GM19193 (cell line): ENCODE measurements around the gene DTL.

Experiments used
- POLR2A ChIP-seq: IDR thresholded peaks from 4 replicates; pipeline ENCODE4 v1.6.1; 2011; ENCODE audit not compliant: insufficient read depth, insufficient read length; ENCODE audit errors: extremely low read depth

The DTL gene

DNA sequence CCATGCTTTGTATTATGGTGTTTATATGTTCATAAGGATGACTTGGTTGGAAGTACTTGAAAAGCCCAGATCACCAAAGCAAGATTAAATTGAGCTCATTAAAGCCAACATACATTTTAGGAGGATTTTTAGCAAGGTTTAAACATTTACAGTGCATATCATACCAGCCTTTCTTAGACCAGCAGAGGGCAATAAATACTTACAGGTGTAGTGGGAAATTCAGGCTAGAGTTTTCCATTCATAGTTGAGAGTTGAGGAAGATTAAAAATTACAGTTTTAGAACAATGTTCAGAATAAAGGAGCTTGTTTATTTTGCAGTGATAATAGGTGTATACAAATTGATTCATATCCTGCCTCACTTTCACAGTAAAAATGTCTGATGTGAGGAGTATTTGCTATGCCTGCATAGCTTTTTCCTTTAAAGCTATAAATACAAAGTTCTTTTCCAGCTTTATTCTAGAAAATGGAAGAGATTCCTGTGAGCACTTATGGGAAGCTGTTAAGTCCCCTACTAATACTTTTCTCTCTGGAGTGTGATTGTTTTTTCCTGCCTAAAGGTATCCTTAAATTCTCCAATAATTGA, 35.3 kb downstream of the DTL start:
- TF ChIP-seq POLR2A: no peak

DNA sequence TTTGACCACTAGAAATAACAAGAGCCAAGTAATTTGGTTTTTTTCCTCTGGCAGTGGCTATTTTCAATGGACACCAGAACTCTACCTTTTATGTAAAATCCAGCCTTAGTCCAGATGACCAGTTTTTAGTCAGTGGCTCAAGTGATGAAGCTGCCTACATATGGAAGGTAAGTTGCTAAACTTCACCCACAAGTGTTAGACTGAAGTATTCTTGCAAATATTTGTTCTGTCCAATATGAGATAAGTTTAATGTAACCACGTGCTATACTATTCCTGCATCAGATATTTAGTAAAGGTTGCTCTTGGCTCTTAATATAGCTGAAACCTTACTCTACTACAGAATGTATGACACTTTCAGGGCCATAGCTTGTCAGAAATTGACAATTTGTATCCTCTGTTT, 36.5 kb downstream of the DTL start:
- no peak for TF ChIP-seq POLR2A

DNA sequence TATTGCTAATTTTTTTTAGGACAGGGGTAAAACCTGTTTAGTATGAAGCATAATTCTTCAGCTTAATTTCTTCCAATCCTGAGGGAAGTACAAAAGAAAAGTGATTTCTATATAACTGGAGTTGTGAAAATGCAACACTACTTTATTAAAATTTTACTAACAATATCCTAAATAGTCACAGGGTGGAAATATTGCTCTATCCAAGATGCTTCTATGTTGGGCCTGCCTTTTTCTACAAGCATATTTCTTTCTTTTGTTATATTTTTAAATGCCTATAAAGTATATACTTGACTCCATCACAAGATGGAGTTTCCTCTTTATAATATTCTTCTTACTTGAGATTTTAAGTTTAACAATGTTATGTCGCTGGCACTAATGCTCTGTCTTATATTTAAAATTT, 37.9 kb downstream of the DTL start:
- TF ChIP-seq POLR2A: no peak

DNA sequence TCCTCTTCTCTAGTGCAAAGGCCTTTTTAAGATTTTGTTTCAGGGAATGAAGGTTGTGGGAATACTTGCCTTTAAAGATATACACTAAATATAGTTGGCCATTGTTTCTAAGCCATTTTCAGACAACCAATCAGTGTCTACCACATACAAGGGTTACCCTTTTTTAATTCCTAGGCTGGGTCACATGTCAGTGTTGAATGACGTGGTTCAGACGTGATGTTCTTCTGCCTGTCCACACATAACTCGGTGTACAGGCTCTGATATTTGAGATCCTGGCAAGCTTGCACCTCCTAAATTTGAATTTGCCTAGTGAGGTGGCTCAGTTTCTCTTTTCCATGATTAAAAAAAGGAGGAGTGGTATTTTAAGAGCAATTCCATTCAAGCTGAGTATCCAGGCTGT, 38.8 kb downstream of the DTL start:
- TF ChIP-seq POLR2A: no peak

DNA sequence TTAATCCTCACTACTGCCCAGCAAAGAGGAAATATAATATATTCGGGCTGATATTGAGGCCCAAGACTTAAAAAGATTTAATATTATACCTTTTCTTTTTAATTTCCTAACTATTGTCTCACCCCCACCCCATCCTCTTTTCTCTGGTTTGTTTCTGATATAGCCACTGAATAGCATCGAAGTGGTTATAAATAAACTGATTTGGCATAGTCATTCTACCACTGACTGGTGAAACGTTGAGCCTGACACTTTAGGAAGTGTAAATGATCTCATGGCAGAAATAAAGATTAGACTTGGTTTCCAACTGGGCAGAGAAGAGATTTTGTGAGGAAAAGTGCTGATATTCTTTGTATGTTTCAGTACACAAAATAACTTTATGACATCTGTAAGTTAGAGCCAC, 39.3 kb downstream of the DTL start:
- TF ChIP-seq POLR2A: no peak

DNA sequence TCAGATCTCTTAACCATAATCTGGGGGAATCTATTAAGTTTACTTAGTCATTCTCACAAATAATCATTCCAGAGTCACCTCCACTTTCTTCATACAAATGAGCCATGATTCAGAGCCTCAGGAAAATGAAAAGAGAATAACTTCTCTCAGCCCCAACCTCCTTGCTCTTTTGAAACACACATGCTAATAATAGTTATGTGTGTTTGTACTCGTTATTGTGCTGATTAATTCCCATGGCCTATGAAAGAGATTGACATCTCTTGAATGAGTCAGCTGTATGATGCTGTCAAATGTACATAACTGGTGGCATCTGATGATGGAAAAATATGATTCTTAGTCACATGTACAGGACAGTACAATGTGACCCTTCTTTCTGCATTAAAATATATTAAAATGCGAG, 41.5 kb downstream of the DTL start:
- TF ChIP-seq POLR2A: no peak

DNA sequence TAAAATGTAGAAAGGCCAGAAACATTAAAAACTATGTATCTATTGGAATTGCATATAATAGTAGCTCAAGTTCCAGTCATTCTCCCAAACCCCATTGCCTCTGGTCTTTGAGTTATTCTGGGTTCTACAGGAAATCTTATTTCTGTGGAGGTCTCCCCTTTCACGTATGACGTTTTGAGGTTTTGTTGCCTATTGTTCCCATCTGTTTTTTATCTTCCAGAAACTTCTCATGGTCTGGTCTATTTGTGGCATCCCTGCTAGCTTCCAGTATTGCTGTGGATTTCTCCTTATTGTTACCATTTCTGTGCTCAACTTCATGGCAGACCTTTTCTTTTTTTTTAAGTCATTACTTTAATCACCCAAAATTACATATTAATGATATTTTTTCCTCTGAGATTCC, 43.3 kb downstream of the DTL start:
- TF ChIP-seq POLR2A: no peak

DNA sequence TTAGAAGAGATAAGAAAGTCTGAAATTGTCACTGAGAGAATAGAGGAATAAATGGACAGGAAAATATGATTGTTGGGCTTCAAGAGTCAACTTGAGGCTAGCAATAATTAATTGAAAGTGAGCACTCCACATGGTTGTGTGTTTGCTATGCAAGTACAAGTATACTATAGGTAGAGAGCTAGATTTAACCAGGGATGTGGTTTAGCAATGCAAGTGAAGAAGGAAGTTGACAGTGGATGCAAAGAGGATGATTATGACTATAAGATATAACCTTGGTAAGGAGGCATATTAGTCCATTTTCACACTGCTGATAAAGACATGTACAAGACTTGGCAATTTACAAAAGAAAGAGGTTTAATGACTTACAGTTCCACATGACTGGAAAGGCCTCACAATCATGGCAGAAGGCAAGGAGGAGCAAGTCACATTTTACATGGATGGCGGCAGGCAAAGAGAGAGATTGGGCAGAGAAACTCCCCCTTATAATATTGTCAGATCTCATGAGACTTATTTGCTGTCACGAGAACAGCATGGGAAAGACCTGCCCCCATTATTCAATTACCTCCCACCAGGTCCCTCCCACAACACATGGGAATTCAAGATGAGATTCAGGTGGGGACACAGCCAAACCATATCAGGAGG, 47.3 kb downstream of the DTL start:
- TF ChIP-seq POLR2A: no peak

DNA sequence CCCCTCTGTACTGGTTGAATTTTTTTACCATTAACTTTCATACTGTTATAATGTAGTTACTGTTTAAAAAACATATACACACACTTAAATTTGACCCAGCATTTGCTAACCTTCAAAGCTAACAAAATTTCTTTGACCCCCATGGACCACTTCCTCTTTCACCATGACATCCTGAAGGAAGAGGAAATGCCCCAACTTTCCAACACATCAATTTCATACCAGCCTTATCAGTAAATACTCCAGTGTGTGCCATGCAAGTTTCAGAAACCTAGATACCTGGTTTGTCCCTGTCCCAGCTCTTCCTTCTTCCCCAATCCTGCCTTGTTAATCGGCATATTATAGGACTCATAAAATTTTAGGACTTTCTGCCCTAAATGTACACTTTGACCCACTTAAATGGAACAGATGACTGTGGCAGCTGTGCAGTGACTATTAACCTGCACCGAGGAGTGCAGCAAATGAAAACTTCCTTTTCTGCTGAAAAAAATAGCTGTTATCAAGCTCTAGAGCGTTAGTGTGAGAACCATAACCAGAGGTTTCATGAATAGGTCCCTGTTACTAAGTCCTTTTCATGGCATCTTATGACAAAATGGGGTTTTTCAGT, 54.1 kb downstream of the DTL start:
- TF ChIP-seq POLR2A: no peak

DNA sequence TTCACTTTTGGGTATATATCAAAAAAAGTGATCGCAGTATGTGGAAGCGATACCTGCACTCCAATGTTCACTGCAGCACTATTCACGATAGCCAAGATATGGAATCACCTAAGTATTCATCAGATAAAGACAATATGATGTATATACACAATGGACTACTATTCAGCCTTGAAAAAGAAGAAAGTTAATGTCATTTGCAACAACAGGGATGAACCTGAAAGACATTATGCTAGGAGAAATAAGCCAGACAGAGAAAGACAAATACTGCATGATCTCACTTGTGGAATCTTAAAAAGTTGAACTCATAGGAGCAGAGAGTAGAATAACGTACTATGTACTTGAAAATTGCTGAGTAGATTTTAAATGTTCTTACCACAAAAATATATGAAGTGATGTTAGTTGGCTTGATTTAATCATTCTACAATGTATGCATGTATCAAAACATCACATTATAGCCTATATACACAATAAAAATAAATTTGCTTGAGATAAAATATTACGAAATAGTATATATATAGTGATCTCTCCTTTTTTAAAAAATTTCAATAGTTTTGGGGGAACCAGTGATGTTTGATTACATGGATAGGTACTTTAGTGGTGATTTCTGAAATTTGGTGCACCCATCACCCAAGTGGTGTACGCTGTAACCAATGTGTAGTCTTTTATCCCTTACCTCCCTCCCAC, 56.0 kb downstream of the DTL start:
- TF ChIP-seq POLR2A: no peak

DNA sequence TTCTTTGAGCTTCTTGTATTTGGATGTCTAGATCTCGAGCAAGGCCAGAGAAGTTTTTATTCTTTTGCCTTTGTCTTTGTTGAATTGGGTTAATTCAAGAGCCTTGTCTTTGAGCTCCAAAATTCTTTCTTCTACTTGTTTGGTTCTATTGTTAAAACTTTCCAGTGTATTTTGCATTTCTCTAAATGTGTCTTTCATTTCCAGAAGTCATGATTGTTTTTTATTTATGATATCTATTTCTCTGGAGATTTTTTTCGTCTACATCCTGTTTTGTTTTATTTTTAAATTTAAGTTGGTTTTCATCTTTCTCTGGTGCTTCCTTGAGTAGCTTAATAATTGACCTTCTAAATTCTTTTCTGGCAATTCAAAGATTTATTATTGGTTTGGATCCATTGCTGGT, 61.8 kb downstream of the DTL start:
- TF ChIP-seq POLR2A: no peak

DNA sequence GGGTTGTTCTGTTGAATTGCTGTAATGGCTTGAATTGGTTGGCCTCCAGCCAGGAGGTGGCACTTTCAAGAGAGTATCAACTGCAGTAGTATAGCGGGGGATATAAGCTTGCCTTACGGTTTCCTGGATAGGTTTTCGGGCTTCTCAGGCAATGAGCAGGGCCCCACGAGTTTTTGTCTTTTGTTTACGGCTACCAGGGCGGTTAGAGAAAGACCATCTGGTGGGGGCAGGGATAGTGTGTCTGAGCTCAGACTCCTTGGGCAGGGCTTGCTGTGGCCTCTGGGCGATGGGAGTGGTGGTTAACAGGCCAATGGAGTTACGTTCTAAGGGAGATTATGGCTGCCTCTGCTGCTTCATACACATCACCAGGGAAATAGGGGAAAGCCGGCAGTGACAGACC, 62.8 kb downstream of the DTL start:
- TF ChIP-seq POLR2A: no peak

DNA sequence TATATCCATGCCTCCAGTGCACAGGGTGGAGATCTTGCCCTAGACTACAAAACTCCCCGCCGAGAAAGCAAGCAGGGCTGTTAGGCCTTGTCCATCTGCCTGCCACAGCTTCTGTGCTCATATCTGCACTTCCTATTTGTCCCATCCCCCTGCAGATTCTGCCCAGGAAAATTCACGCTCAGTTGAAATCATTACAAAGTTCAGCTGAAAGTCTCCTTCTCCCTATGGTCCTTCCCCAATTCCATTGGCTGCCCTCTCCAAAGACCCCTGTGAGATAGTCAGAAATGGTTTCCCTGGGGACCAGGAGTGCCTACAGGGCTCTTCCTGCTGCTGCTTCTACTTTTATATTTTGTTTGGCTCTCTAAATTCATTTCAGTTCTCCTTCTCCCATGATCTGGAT, 63.2 kb downstream of the DTL start:
- TF ChIP-seq POLR2A: no peak

DNA sequence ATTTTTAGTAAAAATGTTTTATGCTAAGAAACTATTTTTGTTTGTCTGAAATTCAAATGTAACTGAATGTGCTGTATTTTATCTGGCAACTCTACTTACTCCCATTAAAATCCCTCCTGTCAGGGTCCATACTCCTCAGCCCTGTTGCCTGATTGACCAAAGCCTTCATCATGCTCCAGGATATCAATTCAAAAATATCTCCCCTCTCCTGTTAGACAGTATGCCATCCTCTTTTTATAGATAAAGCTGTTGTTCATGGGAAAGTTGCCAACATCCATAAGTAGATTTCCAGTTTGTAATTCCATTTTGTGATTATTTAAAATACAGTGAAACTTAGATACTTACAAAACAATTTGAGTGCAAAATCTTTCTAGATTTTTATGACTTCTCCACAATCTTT, 65.7 kb downstream of the DTL start:
- no peak for TF ChIP-seq POLR2A

DNA sequence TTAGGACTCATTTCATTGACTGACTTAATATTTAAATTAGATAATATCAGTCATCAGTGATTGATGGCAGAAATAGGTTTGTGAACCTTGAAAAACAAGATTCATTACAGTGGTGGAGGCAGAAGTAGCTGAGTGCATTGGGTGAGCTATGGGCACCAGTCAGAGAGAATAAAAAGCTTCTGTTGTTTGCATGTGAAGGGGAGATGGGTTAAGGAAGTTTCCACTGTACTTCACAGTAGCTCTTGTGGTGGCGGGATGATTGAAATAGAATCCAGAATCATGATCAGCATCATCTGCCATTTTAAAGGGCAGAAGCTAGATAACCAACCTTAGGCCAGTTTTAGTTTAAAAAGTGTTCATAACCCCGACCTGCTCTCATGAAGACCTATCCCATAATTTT, 66.2 kb downstream of the DTL start:
- TF ChIP-seq POLR2A: no peak
